Peyer's patch (tissue), 4 donors: Measurements from ENCODE around the gene CCDC194. TPM values are rescaled to one million over a fixed set of nuclear protein-coding genes. Genes with fewer than 3 reads are reported as not detected.

Source experiments
- DNase-seq, 3 donors: peaks; one replicate each; pipeline ENCODE4 v3.0.0-alpha.2; 2017 to 2019
- H3K27ac ChIP-seq, 4 donors: fragments of 200-600 bp; sonication (generic); one replicate each; pipeline ENCODE4 v1.5.1; 2016 to 2019
- H3K27me3 ChIP-seq, 2 donors: fragments of 200-600 bp; sonication (generic); one replicate each; pipeline ENCODE4 v1.5.1; 2019
- H3K36me3 ChIP-seq, 3 donors: fragments of 200-600 bp; sonication (generic); one replicate each; pipeline ENCODE4 v1.5.1; 2016 to 2019
- H3K4me1 ChIP-seq, 4 donors: fragments of 200-600 bp; sonication (generic); one replicate each; pipeline ENCODE4 v1.5.1; 2016 to 2019
- H3K4me3 ChIP-seq, 4 donors: fragments of 200-600 bp; sonication (generic); 1 replicate in 3 of 4; 2 replicates in 1 of 4; pipeline ENCODE4 v1.5.1; 2016 to 2019; ENCODE audit warnings: mild to moderate bottlenecking in 1 of 4
- H3K9me3 ChIP-seq, 4 donors: fragments of 200-600 bp; sonication (generic); one replicate each; pipeline ENCODE4 v1.5.1; 2016 to 2019; ENCODE audit warnings: mild to moderate bottlenecking in 1 of 4
- POLR2A ChIP-seq, 2 donors: fragments of 450-650 bp; IDR thresholded peaks; one replicate each; pipeline ENCODE4 v1.5.1; 2017; ENCODE audit warnings: antibody characterized with exemption in 2 of 2, mild to moderate bottlenecking in 2 of 2, moderate library complexity in 2 of 2
- total RNA-seq, 4 donors: library from RNA; depleted of rRNA; stranded (reverse); fragments of >200 nt; gene quantifications; one replicate each; pipeline ENCODE4 v1.1.0, GENCODE V29; 2016
- TF ChIP-seq, protein P1 (sequence below), 6 experiments: fragments of 450-650 bp in 4 of 6; fragments of 200-600 bp in 2 of 6; sonication (generic) in 1 of 6; IDR thresholded peaks; one replicate each; pipeline ENCODE4 v1.5.1; 2017 to 2019; ENCODE audit warnings: antibody characterized with exemption in 6 of 6, mild to moderate bottlenecking in 3 of 6, moderate library complexity in 1 of 6

The CCDC194 gene
- total RNA-seq: not detected

DNA sequence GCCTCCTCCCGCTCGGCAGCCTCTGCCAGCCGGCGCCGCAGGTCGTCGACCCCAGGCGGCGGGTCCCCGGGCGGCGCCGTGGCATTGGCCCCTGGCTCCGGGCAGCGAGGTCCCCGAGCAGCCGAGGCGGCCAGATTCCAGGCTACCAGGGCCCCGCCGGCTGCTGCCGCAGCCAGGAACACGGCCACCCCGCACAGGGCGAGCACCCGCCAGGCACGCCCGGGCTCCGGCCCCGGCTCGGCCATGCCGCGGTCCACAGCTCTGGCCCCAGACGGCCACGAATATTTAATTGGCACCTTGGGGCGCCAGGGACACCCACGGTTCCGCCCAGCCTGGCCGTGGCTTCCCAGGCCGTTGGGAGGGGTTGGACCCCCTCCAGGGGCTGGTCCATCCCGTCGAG, at the start of gene CCDC194:
Gene CCDC194, minus strand, starts transcription at position 283 of the 400 bp plus-strand sequence. Its CDS starts 38 bp downstream, at position 245.
- H3K4me3 ChIP-seq: no peak within 1 kb of the TSS
- no peaks in the 10 kb centered on the region for H3K36me3 ChIP-seq
- H3K27me3 ChIP-seq: no peaks in the 10 kb centered on the region
- H3K9me3 ChIP-seq: no peaks in the 10 kb centered on the region
- TF ChIP-seq, protein P1, sequence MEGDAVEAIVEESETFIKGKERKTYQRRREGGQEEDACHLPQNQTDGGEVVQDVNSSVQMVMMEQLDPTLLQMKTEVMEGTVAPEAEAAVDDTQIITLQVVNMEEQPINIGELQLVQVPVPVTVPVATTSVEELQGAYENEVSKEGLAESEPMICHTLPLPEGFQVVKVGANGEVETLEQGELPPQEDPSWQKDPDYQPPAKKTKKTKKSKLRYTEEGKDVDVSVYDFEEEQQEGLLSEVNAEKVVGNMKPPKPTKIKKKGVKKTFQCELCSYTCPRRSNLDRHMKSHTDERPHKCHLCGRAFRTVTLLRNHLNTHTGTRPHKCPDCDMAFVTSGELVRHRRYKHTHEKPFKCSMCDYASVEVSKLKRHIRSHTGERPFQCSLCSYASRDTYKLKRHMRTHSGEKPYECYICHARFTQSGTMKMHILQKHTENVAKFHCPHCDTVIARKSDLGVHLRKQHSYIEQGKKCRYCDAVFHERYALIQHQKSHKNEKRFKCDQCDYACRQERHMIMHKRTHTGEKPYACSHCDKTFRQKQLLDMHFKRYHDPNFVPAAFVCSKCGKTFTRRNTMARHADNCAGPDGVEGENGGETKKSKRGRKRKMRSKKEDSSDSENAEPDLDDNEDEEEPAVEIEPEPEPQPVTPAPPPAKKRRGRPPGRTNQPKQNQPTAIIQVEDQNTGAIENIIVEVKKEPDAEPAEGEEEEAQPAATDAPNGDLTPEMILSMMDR (IDR thresholded peaks at IDR 0.05): no peak
- no peak for TF ChIP-seq POLR2A (IDR thresholded peaks at IDR 0.05)
- H3K27ac ChIP-seq: peak within 1 kb of the TSS in 1 of 4 donors; percentile 25
- H3K4me1 ChIP-seq: peaks cover 0 to 18% (median 12%) of the 10 kb centered on the region in 4 donors
- no peak for DNase-seq

GRCh38 chr19:17441241-17442021, 47.4 kb upstream of the CCDC194 start:
- Histone ChIP-seq H3K4me1 (no peaks in the 10 kb centered on the region), H3K27ac (no peak overlapping the region), H3K36me3 (no peaks in the 10 kb centered on the region), H3K9me3 (no peaks in the 10 kb centered on the region), H3K27me3 (no peaks in the 10 kb centered on the region), H3K4me3 (no peak overlapping the region)
- no peak for DNase-seq
- TF ChIP-seq, protein P1 (IDR thresholded peaks at IDR 0.05): peak in 4 of 6 experiments; percentile 21 to 40 (median 36)
- no peak for TF ChIP-seq POLR2A (IDR thresholded peaks at IDR 0.05)

GRCh38 chr19:17436874-17437267, 42.9 kb upstream of the CCDC194 start:
- Histone ChIP-seq H3K4me1 (no peaks in the 10 kb centered on the region), H3K4me3 (no peak overlapping the region), H3K36me3 (no peaks in the 10 kb centered on the region), H3K27ac (no peak overlapping the region), H3K27me3 (no peaks in the 10 kb centered on the region), H3K9me3 (no peaks in the 10 kb centered on the region)
- TF ChIP-seq POLR2A (IDR thresholded peaks at IDR 0.05): no peak
- TF ChIP-seq, protein P1 (IDR thresholded peaks at IDR 0.05): no peak
- DNase-seq: no peak

- DNase-seq: no peak
- Histone ChIP-seq H3K36me3 (no peaks in the 10 kb centered on the region), H3K27ac (no peak overlapping the region), H3K4me3 (no peak overlapping the region), H3K9me3 (no peaks in the 10 kb centered on the region), H3K4me1 (no peaks in the 10 kb centered on the region), H3K27me3 (no peaks in the 10 kb centered on the region)
- no peak for TF ChIP-seq POLR2A (IDR thresholded peaks at IDR 0.05)
- TF ChIP-seq, protein P1 (IDR thresholded peaks at IDR 0.05): no peak
Observed at GRCh38 chr19:17436094-17436873, 42.3 kb upstream of the CCDC194 start.

DNA sequence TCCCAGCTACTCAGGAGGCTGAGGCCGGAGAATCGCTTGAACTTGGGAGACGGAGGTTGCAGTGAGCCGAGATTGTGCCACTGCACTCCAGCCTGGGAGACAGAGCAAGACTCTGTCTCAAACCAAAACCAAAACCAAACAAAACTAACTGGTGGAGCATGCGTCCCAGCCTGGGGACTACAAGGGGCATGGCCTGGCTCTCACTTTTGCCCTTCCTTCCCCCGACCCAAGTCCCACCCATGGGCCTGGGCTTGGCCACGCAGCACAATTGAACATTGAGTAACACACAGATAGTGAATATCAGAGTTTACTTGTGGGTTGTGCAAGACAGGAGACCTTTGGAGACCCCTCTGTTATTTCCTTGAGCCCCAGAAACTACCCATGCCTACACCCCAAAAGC, 41.2 kb upstream of the CCDC194 start:
- no peaks in the 10 kb centered on the region for H3K9me3 ChIP-seq
- no peak for DNase-seq
- H3K4me3 ChIP-seq: no peak overlapping the region
- no peak overlapping the region for H3K27ac ChIP-seq
- no peak for TF ChIP-seq POLR2A (IDR thresholded peaks at IDR 0.05)
- TF ChIP-seq, protein P1 (IDR thresholded peaks at IDR 0.05): no peak
- no peaks in the 10 kb centered on the region for H3K36me3 ChIP-seq
- no peaks in the 10 kb centered on the region for H3K27me3 ChIP-seq
- no peaks in the 10 kb centered on the region for H3K4me1 ChIP-seq
